HG03139 (cell line): ENCODE results near the gene ZSCAN10.
"Not testable (repeated sequence)": the region's sequence is repeated elsewhere in the genome, so short reads cannot be mapped to it uniquely, and the experiment has no call there.

Source experiments
- ATAC-seq: cut with Tn5 transposase; IDR thresholded peaks from one replicate; pipeline ENCODE4 v1.9.1; 2021; ENCODE audit not compliant: unreplicated experiment

ZSCAN10 gene

GRCh38 chr16:3098459-3099394 lies at the start of gene ZSCAN10:
Gene ZSCAN10 (minus strand): TSS chr16:3099294. CDS start chr16:3092937, 6,357 bp downstream.
- no peak for ATAC-seq

GRCh38 chr16:3148256-3149192 lies 49.4 kb upstream of the ZSCAN10 start:
- no peak for ATAC-seq

GRCh38 chr16:3147757-3148104 lies 48.6 kb upstream of the ZSCAN10 start:
- no peak for ATAC-seq

- no peak for ATAC-seq
Measured at GRCh38 chr16:3147046-3147756, 48.1 kb upstream of the ZSCAN10 start.

GRCh38 chr16:3145660-3146059 lies 46.6 kb upstream of the ZSCAN10 start:
- ATAC-seq = no peak

- ATAC-seq = no peak
Measured at GRCh38 chr16:3145151-3145550, 46.1 kb upstream of the ZSCAN10 start.

GRCh38 chr16:3144321-3144983 lies 45.4 kb upstream of the ZSCAN10 start:
- no peak for ATAC-seq

GRCh38 chr16:3143598-3144320 lies 44.7 kb upstream of the ZSCAN10 start:
- no peak for ATAC-seq

GRCh38 chr16:3143189-3143588 lies 44.1 kb upstream of the ZSCAN10 start:
- no peak for ATAC-seq

- ATAC-seq = no peak
Measured at GRCh38 chr16:3142770-3143169, 43.7 kb upstream of the ZSCAN10 start.

GRCh38 chr16:3142327-3142726 lies 43.2 kb upstream of the ZSCAN10 start:
- ATAC-seq = no peak

GRCh38 chr16:3141781-3142311 lies 42.8 kb upstream of the ZSCAN10 start:
- no peak for ATAC-seq

- ATAC-seq = no peak
Measured at GRCh38 chr16:3140603-3141427, 41.7 kb upstream of the ZSCAN10 start.

GRCh38 chr16:3139561-3139960 lies 40.5 kb upstream of the ZSCAN10 start:
- not testable (repeated sequence) for ATAC-seq

- no peak for ATAC-seq
Measured at GRCh38 chr16:3138823-3139426, 39.8 kb upstream of the ZSCAN10 start.

- ATAC-seq = no peak
Measured at GRCh38 chr16:3138342-3138741, 39.2 kb upstream of the ZSCAN10 start.

- ATAC-seq = no peak
Measured at GRCh38 chr16:3137267-3137666, 38.2 kb upstream of the ZSCAN10 start.

- no peak for ATAC-seq
Measured at GRCh38 chr16:3135126-3135715, 36.1 kb upstream of the ZSCAN10 start.
